RWPE2 (cell line): ENCODE results near the gene IFITM2.
A peak's percentile ranks its signal among the peaks of the same experiment; 100 is the strongest.
"Not testable (repeated sequence)": the region's sequence is repeated elsewhere in the genome, so short reads cannot be mapped to it uniquely, and the experiment has no call there.

Source experiments
- ATAC-seq: fragments of 200-7000 bp; cut with Tn5 transposase; 3 replicates; pipeline ENCODE4 v1.9.1; 2021; ENCODE audit warnings: low read depth
- DNase-seq: peaks from one replicate; pipeline ENCODE4 v3.0.0-alpha.2; 2020; ENCODE audit warnings: low spot score
- H3K27ac ChIP-seq: fragments of 450-650 bp; 2 replicates; pipeline ENCODE4 v1.5.1; 2017; ENCODE audit warnings: mild to moderate bottlenecking; ENCODE audit not compliant: poor library complexity, severe bottlenecking
- H3K27me3 ChIP-seq: fragments of 250-450 bp; sonication (Bioruptor Pico); 2 replicates; pipeline ENCODE4 v1.5.1; 2021; ENCODE audit warnings: mild to moderate bottlenecking, moderate library complexity; ENCODE audit not compliant: insufficient read depth, poor library complexity, severe bottlenecking
- H3K36me3 ChIP-seq: fragments of 250-450 bp; sonication (Bioruptor Pico); 2 replicates; pipeline ENCODE4 v1.5.1; 2020; ENCODE audit warnings: low read depth, mild to moderate bottlenecking, moderate library complexity
- H3K4me1 ChIP-seq: fragments of 250-450 bp; sonication (Bioruptor Pico); 2 replicates; pipeline ENCODE4 v1.5.1; 2021; ENCODE audit warnings: mild to moderate bottlenecking, moderate library complexity; ENCODE audit not compliant: insufficient read depth, poor library complexity, severe bottlenecking
- H3K4me3 ChIP-seq: fragments of 250-450 bp; sonication (Bioruptor Pico); 2 replicates; pipeline ENCODE4 v1.5.1; 2021; ENCODE audit warnings: mild to moderate bottlenecking, moderate library complexity; ENCODE audit not compliant: severe bottlenecking
- H3K9me3 ChIP-seq: fragments of 250-450 bp; sonication (Bioruptor Pico); 2 replicates; pipeline ENCODE4 v1.5.1; 2021; ENCODE audit warnings: mild to moderate bottlenecking, moderate library complexity; ENCODE audit not compliant: severe bottlenecking
- CTCF ChIP-seq: fragments of 450-650 bp; IDR thresholded peaks from one replicate; pipeline ENCODE4 v1.5.1; 2017; ENCODE audit warnings: mild to moderate bottlenecking, moderate library complexity; ENCODE audit not compliant: poor library complexity, severe bottlenecking

IFITM2 gene

GRCh38 chr11:307766-308708 is at the start of gene IFITM2:
IFITM2 (plus strand) TSS chr11:307816; CDS start chr11:308193, 377 bp downstream.
- not testable (repeated sequence) for H3K4me1 ChIP-seq, H3K27me3 ChIP-seq, H3K36me3 ChIP-seq, H3K9me3 ChIP-seq
- ATAC-seq = peak; percentile 66
- peak; percentile 62 for DNase-seq
- Histone ChIP-seq H3K4me3 (peak within 1 kb of the TSS; percentile 38), H3K27ac (peak within 1 kb of the TSS; percentile 77)

- no peaks in the 10 kb centered on the region for H3K27me3 ChIP-seq
- DNase-seq (no peak), ATAC-seq (no peak)
- H3K9me3 ChIP-seq = no peaks in the 10 kb centered on the region
- H3K36me3 ChIP-seq = no peaks in the 10 kb centered on the region
- TF ChIP-seq CTCF = no peak
- no peak overlapping the region for H3K4me3 ChIP-seq
- H3K27ac ChIP-seq = no peak overlapping the region
- no peaks in the 10 kb centered on the region for H3K4me1 ChIP-seq
Observed at GRCh38 chr11:259413-259812, 48.2 kb upstream of the IFITM2 start.

GRCh38 chr11:261624-262023 is 46.0 kb upstream of the IFITM2 start:
- Histone ChIP-seq H3K27ac (no peak overlapping the region), H3K4me1 (no peaks in the 10 kb centered on the region), H3K9me3 (peaks cover 3% of the 10 kb centered on the region), H3K4me3 (no peak overlapping the region), H3K27me3 (no peaks in the 10 kb centered on the region), H3K36me3 (no peaks in the 10 kb centered on the region)
- ATAC-seq (no peak), DNase-seq (no peak)
- TF ChIP-seq CTCF = no peak

- H3K27me3 ChIP-seq = no peaks in the 10 kb centered on the region
- no peaks in the 10 kb centered on the region for H3K4me1 ChIP-seq
- DNase-seq = no peak
- H3K36me3 ChIP-seq = no peaks in the 10 kb centered on the region
- H3K9me3 ChIP-seq = peaks cover 3% of the 10 kb centered on the region
- H3K27ac ChIP-seq = no peak overlapping the region
- ATAC-seq = peak; percentile 18; the same call in 1 of the 3 replicates
- no peak for TF ChIP-seq CTCF
- no peak overlapping the region for H3K4me3 ChIP-seq
Observed at GRCh38 chr11:266676-267439, 40.8 kb upstream of the IFITM2 start.

GRCh38 chr11:267491-267994 is 40.1 kb upstream of the IFITM2 start:
- no peaks in the 10 kb centered on the region for H3K27me3 ChIP-seq
- DNase-seq (peak; percentile 64), ATAC-seq (peak; percentile 55)
- no peak for TF ChIP-seq CTCF
- peaks cover 3% of the 10 kb centered on the region for H3K9me3 ChIP-seq
- H3K36me3 ChIP-seq = no peaks in the 10 kb centered on the region
- H3K27ac ChIP-seq = no peak overlapping the region
- H3K4me3 ChIP-seq = peak overlapping the region; percentile 13
- no peaks in the 10 kb centered on the region for H3K4me1 ChIP-seq

- not testable (repeated sequence) for H3K27me3 ChIP-seq, H3K4me1 ChIP-seq, H3K9me3 ChIP-seq, ATAC-seq, H3K27ac ChIP-seq, DNase-seq, H3K36me3 ChIP-seq, H3K4me3 ChIP-seq
Observed at GRCh38 chr11:268716-269145, 38.9 kb upstream of the IFITM2 start.
